ENCODE results near the gene GABARAP. TPM values are rescaled to one million over a fixed set of nuclear protein-coding genes. Genes with fewer than 3 reads are reported as not detected.
A peak's percentile ranks its signal among the peaks of the same experiment; 100 is the strongest.

GABARAP gene
- total RNA-seq, 2 donors from 2014 or later: 197 to 277 TPM

- DNase-seq (ENCODE audit: low spot score) (no peak), ATAC-seq (no peak)
- Mint-ChIP-seq H3K27me3 (no peaks in the 10 kb centered on the region), H3K9me3 (no peaks in the 10 kb centered on the region), H3K27ac (peak overlapping the region; percentile 87 to 95), H3K36me3 (peaks cover 12% of the 10 kb centered on the region), H3K4me3 (peak overlapping the region; percentile 88), H3K4me1 (ENCODE audit: low read depth in 2 of 2) (peaks cover 46 to 54% of the 10 kb centered on the region in 2 donors)
Observed at GRCh38 chr17:7240375-7240774, 1.9 kb downstream of the GABARAP start.

GRCh38 chr17:7239091-7240027, 2.9 kb downstream of the GABARAP start, which contains the start of gene PHF23:
PHF23 (minus strand) TSS chr17:7239457; CDS start chr17:7239279, 178 bp downstream.
- H3K4me3 Mint-ChIP-seq: peak within 1 kb of the TSS; percentile 88
- H3K27me3 Mint-ChIP-seq: no peaks in the 10 kb centered on the region
- peaks cover 18% of the 10 kb centered on the region for H3K36me3 Mint-ChIP-seq
- H3K27ac Mint-ChIP-seq: peak within 1 kb of the TSS; percentile 87 to 95
- ATAC-seq (peak; percentile 79 to 86), DNase-seq (ENCODE audit: low spot score) (peak; percentile 99)
- H3K9me3 Mint-ChIP-seq: no peaks in the 10 kb centered on the region
- H3K4me1 Mint-ChIP-seq (ENCODE audit: low read depth in 2 of 2): peaks cover 53 to 64% of the 10 kb centered on the region in 2 donors

GRCh38 chr17:7238420-7239090, 3.7 kb downstream of the GABARAP start:
- Mint-ChIP-seq H3K4me3 (peak overlapping the region; percentile 88), H3K36me3 (peaks cover 18% of the 10 kb centered on the region), H3K4me1 (ENCODE audit: low read depth in 2 of 2) (peaks cover 59 to 68% of the 10 kb centered on the region in 2 donors), H3K9me3 (no peaks in the 10 kb centered on the region), H3K27ac (peak overlapping the region; percentile 87 to 95), H3K27me3 (no peaks in the 10 kb centered on the region)
- no peak for ATAC-seq
- no peak for DNase-seq (ENCODE audit: low spot score)

- Mint-ChIP-seq H3K27ac (peak overlapping the region; percentile 87 to 95), H3K4me3 (peak overlapping the region; percentile 88), H3K9me3 (no peaks in the 10 kb centered on the region), H3K36me3 (peaks cover 18% of the 10 kb centered on the region), H3K4me1 (ENCODE audit: low read depth in 2 of 2) (peaks cover 60 to 70% of the 10 kb centered on the region in 2 donors), H3K27me3 (no peaks in the 10 kb centered on the region)
- DNase-seq (ENCODE audit: low spot score) (peak; percentile 90), ATAC-seq (peak; percentile 53 to 61)
Observed at GRCh38 chr17:7237761-7238419, 4.4 kb downstream of the GABARAP start.

GRCh38 chr17:7237266-7237760, 4.9 kb downstream of the GABARAP start:
- H3K4me3 Mint-ChIP-seq: peak overlapping the region; percentile 88
- H3K4me1 Mint-ChIP-seq (ENCODE audit: low read depth in 2 of 2): peaks cover 57 to 67% of the 10 kb centered on the region in 2 donors
- peaks cover 19% of the 10 kb centered on the region for H3K36me3 Mint-ChIP-seq
- no peaks in the 10 kb centered on the region for H3K9me3 Mint-ChIP-seq
- no peak for ATAC-seq
- peak overlapping the region; percentile 87 to 95 for H3K27ac Mint-ChIP-seq
- DNase-seq (ENCODE audit: low spot score): no peak
- no peaks in the 10 kb centered on the region for H3K27me3 Mint-ChIP-seq

- Mint-ChIP-seq H3K36me3 (peaks cover 24% of the 10 kb centered on the region), H3K4me3 (peak overlapping the region; percentile 88), H3K27ac (peak overlapping the region; percentile 87 to 95), H3K4me1 (ENCODE audit: low read depth in 2 of 2) (peaks cover 57 to 67% of the 10 kb centered on the region in 2 donors), H3K9me3 (no peaks in the 10 kb centered on the region), H3K27me3 (no peaks in the 10 kb centered on the region)
- DNase-seq (ENCODE audit: low spot score) (no peak), ATAC-seq (no peak)
Observed at GRCh38 chr17:7236808-7237207, 5.4 kb downstream of the GABARAP start.

GRCh38 chr17:7235693-7236665, 6.3 kb downstream of the GABARAP start:
- H3K9me3 Mint-ChIP-seq: no peaks in the 10 kb centered on the region
- peaks cover 19% of the 10 kb centered on the region for H3K36me3 Mint-ChIP-seq
- ATAC-seq: no peak
- H3K4me3 Mint-ChIP-seq: peak overlapping the region; percentile 91
- H3K4me1 Mint-ChIP-seq (ENCODE audit: low read depth in 2 of 2): peaks cover 49 to 60% of the 10 kb centered on the region in 2 donors
- DNase-seq (ENCODE audit: low spot score): no peak
- H3K27me3 Mint-ChIP-seq: no peaks in the 10 kb centered on the region
- peak overlapping the region; percentile 87 for H3K27ac Mint-ChIP-seq

- peak within 1 kb of the TSS; percentile 73 to 87 for H3K27ac Mint-ChIP-seq
- DNase-seq (ENCODE audit: low spot score): peak; percentile 95
- peak within 1 kb of the TSS; percentile 91 for H3K4me3 Mint-ChIP-seq
- peak; percentile 72 to 80 for ATAC-seq
- H3K36me3 Mint-ChIP-seq: peaks cover 11% of the 10 kb centered on the region
- H3K9me3 Mint-ChIP-seq: no peaks in the 10 kb centered on the region
- peaks cover 43 to 47% of the 10 kb centered on the region in 2 donors for H3K4me1 Mint-ChIP-seq (ENCODE audit: low read depth in 2 of 2)
- H3K27me3 Mint-ChIP-seq: no peaks in the 10 kb centered on the region
Observed at GRCh38 chr17:7234083-7234951, 7.9 kb downstream of the GABARAP start, which contains the start of gene DVL2. DVL2 (minus strand) TSS chr17:7234517; CDS start chr17:7234262, 255 bp downstream.

- Mint-ChIP-seq H3K9me3 (no peaks in the 10 kb centered on the region), H3K4me1 (ENCODE audit: low read depth in 2 of 2) (peaks cover 43 to 47% of the 10 kb centered on the region in 2 donors), H3K4me3 (peak overlapping the region; percentile 91), H3K36me3 (peaks cover 11% of the 10 kb centered on the region), H3K27me3 (no peaks in the 10 kb centered on the region), H3K27ac (peak overlapping the region; percentile 73 to 87)
- ATAC-seq (no peak), DNase-seq (ENCODE audit: low spot score) (no peak)
Observed at GRCh38 chr17:7233701-7234082, 8.6 kb downstream of the GABARAP start.

- Mint-ChIP-seq H3K36me3 (peaks cover 16% of the 10 kb centered on the region), H3K27ac (no peak overlapping the region)
Observed at GRCh38 chr17:7232114-7232513, 10.1 kb downstream of the GABARAP start.

GRCh38 chr17:7229504-7229903, 12.7 kb downstream of the GABARAP start:
- Mint-ChIP-seq H3K27me3 (no peaks in the 10 kb centered on the region), H3K4me1 (ENCODE audit: low read depth in 2 of 2) (peaks cover 20 to 22% of the 10 kb centered on the region in 2 donors), H3K36me3 (peaks cover 10% of the 10 kb centered on the region), H3K4me3 (no peak overlapping the region), H3K9me3 (no peaks in the 10 kb centered on the region), H3K27ac (no peak overlapping the region)
- DNase-seq (ENCODE audit: low spot score): no peak
- ATAC-seq: no peak

More at GRCh38 chr17:7232114-7232513, 10.1 kb downstream of the GABARAP start:
- no peak for ATAC-seq
- H3K9me3 Mint-ChIP-seq: no peaks in the 10 kb centered on the region
- H3K27me3 Mint-ChIP-seq: no peaks in the 10 kb centered on the region
- H3K4me3 Mint-ChIP-seq: peak overlapping the region; percentile 51
- peaks cover 40 to 44% of the 10 kb centered on the region in 2 donors for H3K4me1 Mint-ChIP-seq (ENCODE audit: low read depth in 2 of 2)
- DNase-seq (ENCODE audit: low spot score): no peak

GRCh38 chr17:7228920-7229319, 13.3 kb downstream of the GABARAP start:
- DNase-seq (ENCODE audit: low spot score) (no peak), ATAC-seq (no peak)
- H3K36me3 Mint-ChIP-seq: peaks cover 10% of the 10 kb centered on the region
- H3K27ac Mint-ChIP-seq: no peak overlapping the region
- no peaks in the 10 kb centered on the region for H3K27me3 Mint-ChIP-seq
- H3K4me3 Mint-ChIP-seq: no peak overlapping the region
- H3K4me1 Mint-ChIP-seq (ENCODE audit: low read depth in 2 of 2): peaks cover 18 to 20% of the 10 kb centered on the region in 2 donors
- H3K9me3 Mint-ChIP-seq: no peaks in the 10 kb centered on the region
